ENCODE results near the gene DNER. TPM values are rescaled to one million over a fixed set of nuclear protein-coding genes. Genes with fewer than 3 reads are reported as not detected.

DNER gene
- total and polyA plus RNA-seq, 5 donors = 13.6 to 41.1 (median 27.2) TPM

DNA sequence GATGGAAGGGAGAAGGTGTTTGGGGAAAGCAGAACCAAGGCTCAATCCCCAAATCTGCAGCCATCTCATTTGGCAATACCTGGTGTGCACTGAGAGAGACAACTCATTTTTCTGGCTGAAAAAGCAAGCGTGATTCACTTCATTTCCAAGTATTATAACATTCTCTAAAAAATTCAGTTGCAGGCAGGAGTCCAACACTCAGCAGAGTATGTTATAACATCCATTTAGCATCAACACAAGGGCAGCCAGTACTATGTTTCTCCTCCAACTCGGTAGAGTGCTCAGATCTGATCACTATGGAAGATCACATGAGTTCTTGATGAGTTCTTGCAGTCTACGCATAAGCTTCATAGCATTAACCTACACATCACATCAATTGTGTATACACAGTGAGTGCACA, 343.8 kb downstream of the DNER start:
- WGBS = 63% methylated on average over 3 of the region's 3 CpGs
- no peaks in the 10 kb centered on the region for H3K9me3 ChIP-seq (ENCODE audit: control insufficient read depth, low read length)
- no peaks in the 10 kb centered on the region for H3K4me1 ChIP-seq (ENCODE audit: control insufficient read depth, insufficient read depth, low read length)
- H3K27ac ChIP-seq (ENCODE audit: low read length) = no peak overlapping the region
- intact Hi-C loops (cut with DNase I) = no loop called here
- H3K27me3 ChIP-seq (ENCODE audit: control insufficient read depth, insufficient read depth) = no peaks in the 10 kb centered on the region
- ATAC-seq = peak; percentile 43 to 58
- no peak overlapping the region for H3K4me3 ChIP-seq (ENCODE audit: low read length)
- DNase-seq = no peak

DNA sequence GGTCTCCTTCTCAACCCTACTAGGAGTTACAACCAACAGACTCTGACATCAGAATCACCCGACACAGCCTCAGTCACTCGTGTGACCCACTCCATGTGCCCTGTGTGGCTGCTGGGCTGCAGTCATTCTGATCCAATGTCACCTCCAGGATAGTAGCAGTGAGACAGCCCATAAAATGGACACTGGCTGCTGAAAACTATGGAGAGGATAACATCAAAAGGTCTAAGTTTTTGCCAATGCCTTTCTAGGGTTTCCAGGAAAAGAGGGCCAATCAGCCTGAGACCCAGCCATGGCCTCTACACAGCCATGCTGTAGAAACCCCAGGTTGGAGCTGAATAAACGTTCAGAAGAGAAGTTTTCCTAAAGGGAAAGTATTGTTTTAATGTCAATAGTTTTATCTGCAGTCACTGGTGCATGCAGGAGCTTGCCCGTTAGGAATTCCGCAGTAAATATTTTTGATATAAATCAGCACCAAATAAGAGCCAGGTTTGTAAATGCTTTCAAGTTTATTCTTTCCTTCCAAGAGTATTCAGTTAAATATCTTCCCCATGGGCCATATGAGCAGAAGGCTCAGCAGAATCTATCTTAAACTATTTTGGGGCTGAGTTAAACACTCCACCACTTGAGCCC, 351.1 kb downstream of the DNER start:
- no peaks in the 10 kb centered on the region for H3K9me3 ChIP-seq (ENCODE audit: control insufficient read depth, low read length)
- no peak overlapping the region for H3K27ac ChIP-seq (ENCODE audit: low read length)
- WGBS = 77% methylated on average over 5 of the region's 5 CpGs
- H3K4me1 ChIP-seq (ENCODE audit: control insufficient read depth, insufficient read depth, low read length) = no peaks in the 10 kb centered on the region
- DNase-seq (no peak), ATAC-seq (no peak)
- H3K27me3 ChIP-seq (ENCODE audit: control insufficient read depth, insufficient read depth) = no peaks in the 10 kb centered on the region
- intact Hi-C loops (cut with DNase I) = no loop called here
- no peak overlapping the region for H3K4me3 ChIP-seq (ENCODE audit: low read length)

DNA sequence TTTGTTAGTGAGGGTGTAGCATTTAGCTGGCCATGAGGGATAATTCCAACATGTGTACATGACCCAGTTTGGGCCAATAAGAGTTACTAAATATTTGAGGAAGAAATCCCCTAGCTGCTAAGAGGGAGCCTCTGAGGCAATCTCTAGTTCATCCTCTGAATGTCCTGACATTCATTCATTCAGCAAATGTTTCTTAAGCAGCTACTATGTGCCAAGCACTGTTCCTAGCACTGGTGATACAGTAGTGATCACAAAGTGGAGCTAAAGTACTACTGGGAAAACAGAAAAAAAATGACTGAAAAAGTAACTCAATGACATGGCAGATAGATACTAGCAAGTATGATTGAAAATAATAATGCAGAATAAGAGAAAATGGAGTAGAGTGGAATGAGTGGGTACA, 363.5 kb downstream of the DNER start:
- no peaks in the 10 kb centered on the region for H3K27me3 ChIP-seq (ENCODE audit: control insufficient read depth, insufficient read depth)
- ATAC-seq (no peak), DNase-seq (no peak)
- no peak overlapping the region for H3K4me3 ChIP-seq (ENCODE audit: low read length)
- H3K27ac ChIP-seq (ENCODE audit: low read length) = no peak overlapping the region
- H3K4me1 ChIP-seq (ENCODE audit: control insufficient read depth, insufficient read depth, low read length) = no peaks in the 10 kb centered on the region
- H3K9me3 ChIP-seq (ENCODE audit: control insufficient read depth, low read length) = no peaks in the 10 kb centered on the region
- intact Hi-C loops (cut with DNase I) = no loop called here

DNA sequence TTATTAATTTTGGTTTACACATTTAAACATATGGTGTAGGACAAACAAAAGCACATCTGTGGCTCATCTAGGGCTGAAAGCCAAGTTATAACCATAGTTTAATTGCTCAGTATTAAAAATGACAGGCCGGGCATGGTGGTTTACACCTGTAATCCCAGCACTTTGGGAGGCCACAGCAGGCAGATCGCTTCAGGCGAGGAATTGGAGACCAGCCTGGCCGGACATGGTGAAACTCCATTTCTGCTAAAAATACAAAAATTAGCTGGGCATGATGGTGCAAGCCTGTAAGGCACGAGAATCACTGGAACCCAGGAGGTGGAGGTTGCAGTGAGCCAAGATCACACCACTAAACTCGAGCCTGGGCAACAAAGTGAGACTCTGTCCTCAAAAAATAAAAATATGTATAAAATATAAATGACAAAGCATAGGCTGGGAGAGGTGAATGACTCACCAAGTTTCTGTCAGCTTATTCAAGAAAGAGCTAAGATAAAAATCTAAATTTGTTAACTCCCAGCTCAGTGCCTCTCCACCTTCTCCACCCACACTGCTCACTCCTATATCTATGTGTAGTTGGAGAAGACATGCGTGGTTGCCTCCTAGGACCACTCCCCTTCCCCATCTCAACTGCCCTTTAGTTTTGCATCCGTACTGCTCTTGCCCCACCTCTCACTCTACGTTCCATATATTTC, 364.1 kb downstream of the DNER start:
- H3K9me3 ChIP-seq (ENCODE audit: control insufficient read depth, low read length) = no peaks in the 10 kb centered on the region
- no peak overlapping the region for H3K4me3 ChIP-seq (ENCODE audit: low read length)
- intact Hi-C loops (cut with DNase I) = no loop called here
- ATAC-seq = no peak
- 81% methylated on average over 9 of the region's 9 CpGs for WGBS
- no peak overlapping the region for H3K27ac ChIP-seq (ENCODE audit: low read length)
- no peak for DNase-seq
- H3K4me1 ChIP-seq (ENCODE audit: control insufficient read depth, insufficient read depth, low read length) = no peaks in the 10 kb centered on the region
- no peaks in the 10 kb centered on the region for H3K27me3 ChIP-seq (ENCODE audit: control insufficient read depth, insufficient read depth)

DNA sequence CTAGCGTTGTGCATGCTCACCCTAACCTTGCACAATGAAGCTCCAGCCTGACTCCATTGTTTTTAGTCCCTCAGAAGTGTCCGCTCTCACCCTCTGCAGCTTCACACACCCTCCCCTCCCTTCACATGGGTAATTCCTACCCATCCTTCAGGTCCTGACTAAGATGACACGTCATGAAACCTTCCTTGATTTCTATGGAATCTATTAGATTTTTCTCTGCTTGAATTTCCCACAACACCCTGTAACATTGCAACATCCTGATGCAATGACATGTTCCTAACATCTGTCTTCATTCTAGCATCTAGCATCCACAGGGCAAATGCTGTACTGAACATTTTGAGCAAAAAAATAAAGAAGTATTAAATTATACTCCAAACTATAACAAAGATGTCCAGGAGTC, 366.2 kb downstream of the DNER start:
- Histone ChIP-seq H3K27ac (ENCODE audit: low read length) (no peak overlapping the region), H3K4me1 (ENCODE audit: control insufficient read depth, insufficient read depth, low read length) (no peaks in the 10 kb centered on the region), H3K4me3 (ENCODE audit: low read length) (no peak overlapping the region), H3K27me3 (ENCODE audit: control insufficient read depth, insufficient read depth) (no peaks in the 10 kb centered on the region), H3K9me3 (ENCODE audit: control insufficient read depth, low read length) (no peaks in the 10 kb centered on the region)
- WGBS = 86% methylated on average over 3 of the region's 3 CpGs
- intact Hi-C loops (cut with DNase I) = loop anchor here in 2 of 4 donors (10.0 kb wide), 1 partner anchor 237 kb away; no protein-coding TSS in a partner anchor
- no peak for DNase-seq
- ATAC-seq = no peak

DNA sequence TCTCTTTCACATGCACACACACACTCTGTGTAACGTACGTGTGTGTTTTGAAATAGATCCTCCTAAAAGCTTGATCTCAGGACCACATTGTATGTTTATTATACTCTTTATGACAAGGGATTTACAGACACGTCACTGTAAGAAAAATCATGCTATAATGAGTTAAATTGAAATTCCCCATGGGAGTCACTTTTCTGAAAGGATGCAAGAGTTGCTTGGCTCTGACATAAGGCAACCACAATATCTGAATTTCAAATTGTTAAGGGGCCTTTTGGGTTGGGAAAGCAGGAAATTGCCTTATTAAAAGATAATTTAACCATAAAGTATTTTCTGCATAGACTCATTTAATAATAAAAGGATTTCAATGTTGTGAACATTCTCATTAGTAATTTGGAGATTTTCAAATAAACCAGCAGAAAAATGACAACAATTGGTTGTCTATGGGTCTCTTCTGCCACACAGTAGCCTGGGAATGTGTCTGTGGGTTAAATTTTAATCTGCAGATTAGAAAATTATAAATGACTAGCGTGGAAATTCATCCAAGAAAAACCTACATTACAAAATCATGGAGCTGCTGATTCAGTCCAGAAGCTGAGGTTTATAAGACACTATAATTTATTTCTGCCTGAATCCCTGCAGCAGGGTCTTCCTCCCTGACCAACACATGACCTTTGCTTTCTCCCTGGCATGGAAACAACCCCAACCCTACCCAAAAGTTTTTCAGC, 367.4 kb downstream of the DNER start:
- DNase-seq (no peak), ATAC-seq (no peak)
- no peaks in the 10 kb centered on the region for H3K27me3 ChIP-seq (ENCODE audit: control insufficient read depth, insufficient read depth)
- 56% methylated on average over 4 of the region's 4 CpGs for WGBS
- H3K27ac ChIP-seq (ENCODE audit: low read length) = no peak overlapping the region
- H3K4me1 ChIP-seq (ENCODE audit: control insufficient read depth, insufficient read depth, low read length) = no peaks in the 10 kb centered on the region
- H3K9me3 ChIP-seq (ENCODE audit: control insufficient read depth, low read length) = no peaks in the 10 kb centered on the region
- H3K4me3 ChIP-seq (ENCODE audit: low read length) = no peak overlapping the region
- intact Hi-C loops (cut with DNase I) = loop anchor here in 2 of 4 donors (10.0 kb wide), 1 partner anchor 238 kb away; no protein-coding TSS in a partner anchor

DNA sequence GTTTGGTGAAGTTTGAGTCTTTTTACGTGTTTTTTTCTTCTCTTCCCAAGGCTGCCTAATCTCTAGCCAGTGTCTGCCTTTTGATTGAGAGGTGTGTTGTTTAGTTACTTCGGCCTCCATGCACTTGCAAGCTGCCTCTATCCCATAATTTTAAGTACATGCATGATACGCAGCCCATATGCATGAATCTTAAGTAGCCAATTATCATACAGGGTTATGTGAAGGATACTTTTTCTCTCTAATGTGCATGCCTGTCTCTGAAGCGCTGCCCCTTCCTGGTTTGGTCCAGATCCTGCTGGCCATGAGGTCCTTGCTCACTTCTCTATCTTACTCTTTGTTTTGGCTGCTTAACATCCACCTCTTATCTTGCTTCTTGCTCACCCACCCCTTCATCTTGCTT, 369.4 kb downstream of the DNER start:
- Histone ChIP-seq H3K4me1 (ENCODE audit: control insufficient read depth, insufficient read depth, low read length) (no peaks in the 10 kb centered on the region), H3K4me3 (ENCODE audit: low read length) (no peak overlapping the region), H3K27ac (ENCODE audit: low read length) (no peak overlapping the region), H3K27me3 (ENCODE audit: control insufficient read depth, insufficient read depth) (no peaks in the 10 kb centered on the region), H3K9me3 (ENCODE audit: control insufficient read depth, low read length) (no peaks in the 10 kb centered on the region)
- intact Hi-C loops (cut with DNase I) = loop anchor here in 2 of 4 donors (10.0 kb wide), 1 partner anchor 240 kb away; no protein-coding TSS in a partner anchor
- DNase-seq (no peak), ATAC-seq (no peak)
- WGBS = 71% methylated on average over 4 of the region's 4 CpGs

DNA sequence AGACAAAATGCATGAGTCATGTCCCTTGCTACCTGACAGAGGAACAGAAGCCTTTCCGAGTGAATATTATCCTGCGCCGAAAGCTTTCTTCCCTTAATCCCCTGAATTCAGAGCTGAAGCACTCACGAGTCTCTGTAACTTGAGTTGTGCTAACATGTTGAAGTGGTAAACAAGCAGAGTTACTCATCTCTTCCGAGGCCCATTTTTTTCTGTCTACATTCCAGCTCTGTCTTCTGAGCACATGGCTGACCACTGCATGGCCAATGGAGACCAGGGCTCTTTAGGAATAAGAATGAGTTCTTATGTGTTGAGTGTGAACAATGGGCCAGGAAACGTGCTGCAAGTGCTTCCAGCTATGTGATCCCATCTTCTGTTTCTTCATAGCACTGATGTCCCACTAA, 370.2 kb downstream of the DNER start:
- Histone ChIP-seq H3K9me3 (ENCODE audit: control insufficient read depth, low read length) (no peaks in the 10 kb centered on the region), H3K27me3 (ENCODE audit: control insufficient read depth, insufficient read depth) (no peaks in the 10 kb centered on the region), H3K4me3 (ENCODE audit: low read length) (no peak overlapping the region), H3K4me1 (ENCODE audit: control insufficient read depth, insufficient read depth, low read length) (no peaks in the 10 kb centered on the region), H3K27ac (ENCODE audit: low read length) (no peak overlapping the region)
- DNase-seq (no peak), ATAC-seq (no peak)
- intact Hi-C loops (cut with DNase I) = loop anchor here in 2 of 4 donors (10.0 kb wide), 1 partner anchor 241 kb away; no protein-coding TSS in a partner anchor
- WGBS = 84% methylated on average over 6 of the region's 6 CpGs

DNA sequence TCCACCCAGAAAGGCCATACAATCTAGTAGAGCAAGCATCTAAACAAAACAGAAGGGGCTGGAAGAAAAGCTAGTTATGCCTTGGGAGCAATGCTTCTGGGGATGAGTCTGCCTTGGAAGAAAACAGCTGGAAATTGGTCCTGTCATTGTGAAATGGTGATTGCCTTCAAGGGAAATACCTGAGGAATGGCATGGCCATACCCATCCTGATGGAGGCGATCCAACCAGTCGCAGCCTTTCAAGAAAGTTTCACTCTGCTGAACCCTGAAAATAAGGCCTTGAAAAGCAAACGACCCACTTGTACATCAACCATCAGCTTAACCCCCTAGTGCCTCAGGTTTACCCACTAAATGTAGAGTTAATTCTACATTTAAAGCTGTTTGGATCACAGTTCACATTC, 370.7 kb downstream of the DNER start:
- DNase-seq (no peak), ATAC-seq (no peak)
- H3K4me3 ChIP-seq (ENCODE audit: low read length) = no peak overlapping the region
- H3K9me3 ChIP-seq (ENCODE audit: control insufficient read depth, low read length) = no peaks in the 10 kb centered on the region
- no peaks in the 10 kb centered on the region for H3K4me1 ChIP-seq (ENCODE audit: control insufficient read depth, insufficient read depth, low read length)
- 88% methylated on average over 3 of the region's 3 CpGs for WGBS
- no peak overlapping the region for H3K27ac ChIP-seq (ENCODE audit: low read length)
- H3K27me3 ChIP-seq (ENCODE audit: control insufficient read depth, insufficient read depth) = no peaks in the 10 kb centered on the region
- intact Hi-C loops (cut with DNase I) = loop anchor here in 2 of 4 donors (10.0 kb wide), 1 partner anchor 241 kb away; no protein-coding TSS in a partner anchor

DNA sequence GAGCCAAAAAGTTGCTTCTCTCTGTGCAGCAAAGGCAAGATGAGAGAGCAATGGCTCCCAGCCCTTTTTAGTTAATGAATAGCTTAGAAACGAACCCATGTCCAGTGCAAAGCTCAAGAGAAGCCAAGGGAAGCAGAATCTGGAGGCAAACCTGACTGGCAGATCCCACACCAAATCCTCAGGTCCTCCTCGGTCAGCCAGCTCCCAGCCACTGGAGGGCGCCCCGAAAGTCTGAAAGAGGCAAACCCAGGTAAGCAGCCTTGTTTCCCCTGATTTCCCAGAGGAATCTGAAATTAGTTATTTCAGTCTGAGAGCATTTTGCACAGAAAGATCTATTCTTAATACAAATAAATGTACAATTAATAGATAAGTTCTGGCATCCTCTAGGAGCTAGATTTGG, 372.0 kb downstream of the DNER start:
- Histone ChIP-seq H3K4me3 (ENCODE audit: low read length) (no peak overlapping the region), H3K27ac (ENCODE audit: low read length) (no peak overlapping the region), H3K9me3 (ENCODE audit: control insufficient read depth, low read length) (no peaks in the 10 kb centered on the region), H3K4me1 (ENCODE audit: control insufficient read depth, insufficient read depth, low read length) (no peaks in the 10 kb centered on the region), H3K27me3 (ENCODE audit: control insufficient read depth, insufficient read depth) (no peaks in the 10 kb centered on the region)
- peak in 2 of 3 donors; percentile 67 to 80 for DNase-seq
- intact Hi-C loops (cut with DNase I) = loop anchor here in 2 of 4 donors (10.0 kb wide), 1 partner anchor 242 kb away; no protein-coding TSS in a partner anchor
- WGBS = 43% methylated on average over 4 of the region's 4 CpGs
- no peak for ATAC-seq
